NCI-H146 (cell line): ENCODE data around the gene KCTD6.

ENCODE experiments used
- DNase-seq: peaks from one replicate; lab custom pipeline; 2025; lab: John Stamatoyannopoulos, UW

KCTD6 gene

DNA sequence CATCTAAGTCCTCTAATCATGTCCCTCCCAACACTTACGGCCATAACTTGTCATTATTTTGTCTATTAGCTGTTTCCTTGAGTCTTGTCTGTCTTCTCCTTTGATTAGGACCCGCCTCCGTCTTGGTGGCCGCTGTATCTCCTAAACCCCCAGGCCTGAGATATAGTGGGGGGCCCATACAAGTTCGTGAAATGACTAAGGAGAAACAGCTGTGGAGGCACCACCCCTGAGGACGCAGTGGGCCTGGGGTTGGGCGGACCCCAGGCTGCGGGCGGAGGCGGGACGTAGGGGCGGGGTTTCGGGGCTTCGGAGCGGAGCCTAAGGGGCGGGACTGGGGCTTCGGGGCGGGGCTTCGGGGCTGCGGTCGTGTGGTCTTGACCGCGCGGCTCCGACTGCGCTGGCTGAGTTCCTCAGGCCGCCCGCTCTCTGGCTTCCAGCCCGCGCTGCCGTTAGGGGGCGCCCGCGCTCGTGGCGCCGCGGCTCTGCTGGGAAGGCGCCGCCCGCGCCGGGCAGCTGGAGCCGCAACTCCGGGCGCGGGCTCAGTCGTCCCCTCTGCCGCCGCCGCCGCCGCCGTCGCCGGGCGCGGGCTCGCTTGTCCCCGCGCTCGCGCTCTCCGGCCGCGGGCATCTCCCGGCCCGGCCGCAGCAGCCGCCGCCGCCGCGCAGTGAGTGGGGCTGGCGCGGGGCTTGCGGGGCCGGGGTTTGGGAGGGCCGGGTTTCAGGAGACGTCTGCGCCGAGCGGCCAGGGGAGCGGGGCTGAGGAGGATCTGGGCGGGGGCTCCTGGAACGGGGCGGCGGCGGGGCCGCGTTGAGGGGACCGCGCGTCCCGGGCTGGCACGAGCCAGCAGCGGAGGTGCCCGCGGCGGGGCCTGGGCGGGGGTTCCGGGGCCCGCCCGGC is at the start of gene KCTD6:
Gene KCTD6 (plus strand): TSS at position 591 of the 897 bp plus-strand sequence. CDS start 6,660 bp downstream, outside the sequence.
- peak; percentile 86 for DNase-seq

DNA sequence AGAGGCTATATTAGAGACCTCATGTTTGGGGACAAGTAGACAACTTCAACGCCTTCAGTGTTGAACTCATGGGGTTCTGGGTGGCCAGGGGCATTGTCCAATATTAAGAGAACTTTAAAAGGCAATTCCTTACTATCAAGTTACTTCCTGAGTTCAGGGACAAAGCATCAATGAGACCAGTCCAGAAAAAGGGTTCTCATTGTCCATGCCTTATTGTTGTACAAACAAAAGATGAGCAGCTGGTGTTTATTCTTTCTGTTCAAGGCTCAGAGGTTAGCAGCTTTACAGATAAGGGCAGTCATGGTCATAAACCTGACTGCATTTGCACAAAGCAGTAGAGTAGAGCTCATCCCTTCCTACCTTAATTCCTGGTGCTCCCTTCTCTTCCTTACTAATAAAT is 39.7 kb upstream of the KCTD6 start:
- peak; percentile 88 for DNase-seq

DNA sequence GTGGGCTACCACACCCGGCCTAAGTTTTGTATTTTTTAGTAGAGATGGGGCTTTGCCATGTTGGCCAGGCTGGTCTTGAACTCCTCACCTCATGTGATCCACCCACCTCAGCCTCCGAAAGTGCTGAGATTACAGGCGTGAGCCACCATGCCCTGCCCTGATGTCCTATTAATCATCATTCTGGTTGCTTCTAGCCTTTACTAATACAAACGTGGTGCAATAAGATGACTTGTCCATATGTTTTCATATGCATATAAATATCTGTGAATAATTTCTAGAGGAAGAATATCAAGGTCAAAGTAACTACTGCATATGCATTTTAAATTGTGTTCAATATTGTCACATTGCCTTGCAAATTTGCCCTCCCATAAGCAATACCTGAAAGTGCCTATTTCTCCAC is 32.7 kb upstream of the KCTD6 start:
- no peak for DNase-seq

DNA sequence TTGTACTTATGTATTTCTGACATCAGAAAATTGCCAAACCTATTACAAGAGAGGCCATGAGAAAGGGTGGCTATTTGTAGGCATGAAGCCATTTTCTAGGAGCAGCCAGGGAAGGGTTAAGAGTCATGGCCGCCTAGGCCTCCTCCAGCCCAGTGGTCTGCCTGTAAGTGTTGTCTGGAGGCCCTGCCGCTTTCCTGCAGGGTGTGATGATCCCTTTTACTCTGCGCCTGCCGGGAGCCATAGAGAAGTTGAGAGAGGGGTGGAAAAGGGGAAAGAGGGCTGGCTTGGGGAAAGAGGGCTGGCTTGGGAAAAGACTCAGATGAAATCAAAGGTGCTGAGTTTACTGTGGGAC is 29.1 kb upstream of the KCTD6 start:
- no peak for DNase-seq

DNA sequence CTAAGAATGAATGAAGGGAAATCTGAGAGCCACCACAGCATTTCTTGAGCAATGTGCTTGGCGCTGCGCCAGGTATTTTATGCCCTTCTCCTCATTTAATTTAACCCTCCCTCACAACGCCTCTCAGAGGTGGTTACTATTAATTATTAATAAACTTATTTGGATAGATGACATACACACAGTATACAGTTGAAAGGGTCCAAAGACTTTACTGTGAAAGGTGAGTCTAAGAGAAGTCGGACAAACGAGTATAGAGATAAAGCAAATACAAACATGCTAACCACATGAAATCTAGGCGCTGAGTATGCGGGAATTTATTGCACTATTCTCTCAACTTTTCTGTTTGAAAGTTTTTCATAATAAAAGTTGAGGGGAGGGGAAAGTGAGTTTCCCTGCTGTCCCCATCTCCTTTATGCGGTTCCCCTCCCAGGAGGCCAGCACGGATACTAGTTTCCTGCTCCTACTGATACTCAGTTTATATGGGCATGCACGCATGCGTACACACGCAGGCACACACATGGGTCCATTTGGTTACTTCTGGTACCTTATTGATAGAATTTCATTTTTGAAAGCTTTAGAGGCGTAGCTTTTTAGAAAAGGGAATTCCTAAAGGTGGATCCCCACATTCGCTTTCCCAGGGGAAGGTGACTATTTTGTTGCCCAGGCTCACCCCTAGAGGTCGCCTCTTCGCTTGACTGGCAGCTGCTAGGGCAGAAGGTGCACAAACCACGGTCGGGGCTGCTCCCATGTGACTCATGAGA is 28.5 kb upstream of the KCTD6 start:
- peak; percentile 75 for DNase-seq

DNA sequence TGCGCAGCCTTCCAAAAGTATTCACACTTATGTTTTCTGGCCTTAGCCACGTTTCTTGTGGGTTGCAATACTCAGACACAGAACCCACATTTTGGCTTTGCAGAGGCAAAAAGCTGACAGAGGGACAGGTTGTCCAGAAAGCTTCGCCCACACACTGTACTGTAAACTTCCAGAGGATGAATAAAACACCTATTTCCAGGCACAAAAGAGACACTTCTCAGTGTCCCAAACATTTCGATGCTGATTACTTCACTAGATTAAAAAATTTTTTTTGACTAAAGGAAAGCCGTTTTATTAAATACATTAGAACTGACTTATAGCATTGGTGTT is 28.0 kb upstream of the KCTD6 start:
- no peak for DNase-seq

DNA sequence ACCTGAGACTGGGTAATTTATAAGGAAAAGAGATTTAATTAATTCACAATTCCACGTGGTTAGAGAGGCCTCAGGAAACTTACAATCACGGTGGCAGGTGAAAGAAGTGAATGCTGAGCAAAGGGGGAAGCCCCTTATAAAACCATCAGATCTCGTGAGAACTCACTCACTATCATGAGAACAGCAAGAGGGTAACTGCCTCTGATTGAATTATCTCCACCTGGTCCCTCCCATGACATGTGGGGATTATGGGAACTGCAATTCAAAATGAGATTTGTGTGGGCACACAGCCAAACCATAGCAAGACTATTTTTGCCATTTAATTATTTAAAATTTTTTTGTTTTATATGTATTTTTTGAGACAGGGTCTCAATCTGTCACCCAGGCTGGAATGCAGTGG is 27.0 kb upstream of the KCTD6 start:
- DNase-seq = no peak

DNA sequence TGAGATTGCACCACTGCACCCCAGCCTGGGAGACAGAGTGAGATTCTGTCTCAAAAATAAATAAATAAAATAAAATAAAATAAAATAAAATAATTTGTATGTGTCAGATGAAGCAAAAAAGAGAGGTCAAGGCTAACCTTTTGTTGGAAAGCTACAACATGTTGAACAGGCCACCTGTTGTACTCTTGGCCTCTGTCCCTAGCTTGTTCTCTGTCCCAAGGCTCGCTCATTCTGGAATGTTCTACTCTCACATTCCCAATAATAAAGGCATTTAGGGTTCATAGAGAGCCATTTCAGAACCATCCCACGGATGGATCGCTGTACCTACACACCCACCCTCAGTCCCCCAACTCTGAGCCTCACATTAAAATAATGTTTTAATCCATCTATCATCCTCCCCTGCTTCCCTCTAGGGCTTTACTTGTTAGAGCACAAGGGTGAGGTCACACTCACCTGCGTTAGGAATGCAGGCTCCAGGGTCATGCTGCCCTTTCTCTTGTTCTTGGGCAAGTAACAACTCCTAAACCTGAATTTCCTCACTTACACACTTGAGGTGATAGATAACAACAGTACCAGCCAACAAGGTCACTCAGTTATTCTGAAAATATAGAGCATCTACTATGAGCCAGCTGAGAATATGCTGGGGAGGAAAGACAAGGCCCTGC is 24.9 kb upstream of the KCTD6 start:
- DNase-seq = no peak

DNA sequence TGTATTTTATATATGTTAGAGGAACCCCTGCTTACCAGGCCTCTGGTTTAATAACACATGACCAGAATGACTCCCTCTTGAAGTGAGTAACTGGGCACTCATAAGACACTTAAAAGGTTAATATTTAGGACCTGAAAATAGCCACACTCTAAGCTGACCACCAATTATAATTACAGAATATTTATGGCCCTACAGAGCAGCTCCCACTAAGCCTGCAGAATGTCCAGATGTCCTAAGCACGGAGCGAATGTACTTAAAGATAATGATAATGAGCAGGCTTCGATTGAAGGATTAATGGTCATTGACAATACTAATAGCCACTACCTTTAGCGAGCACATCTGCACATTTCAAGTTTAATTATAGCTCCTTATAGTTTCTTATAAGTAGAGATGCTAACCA is 22.8 kb upstream of the KCTD6 start:
- DNase-seq = no peak

DNA sequence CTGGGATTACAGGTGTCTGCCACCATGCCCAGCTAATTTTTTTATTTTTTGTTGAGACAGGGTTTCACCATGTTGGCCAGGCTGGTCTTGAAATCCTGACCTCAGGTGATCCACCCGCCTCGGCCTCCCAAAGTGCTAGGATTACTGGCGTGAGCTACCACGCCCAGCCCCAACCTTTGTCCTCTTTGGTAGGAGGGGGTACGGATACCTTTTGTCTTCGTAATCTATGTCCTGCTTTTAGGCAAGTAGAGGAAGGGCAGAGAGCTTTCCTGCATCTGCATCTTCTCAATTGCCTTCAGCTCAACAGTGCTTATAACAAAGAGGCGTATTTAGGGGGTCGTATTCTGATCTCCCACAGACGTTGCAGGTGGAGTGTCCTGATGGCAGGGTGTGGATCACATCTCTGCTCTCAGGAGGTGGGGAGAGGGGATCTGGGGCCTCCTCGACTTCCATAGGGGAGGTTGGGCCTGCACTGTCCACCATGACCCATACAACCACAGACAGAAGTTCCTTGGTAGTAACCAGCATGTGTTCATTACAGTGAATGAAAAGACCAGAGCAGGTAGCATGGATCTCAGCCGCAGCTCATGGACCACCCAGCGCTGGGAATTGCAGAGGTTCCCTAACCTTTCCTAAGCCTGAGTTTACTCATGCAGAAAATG is 21.4 kb upstream of the KCTD6 start:
- DNase-seq = no peak

DNA sequence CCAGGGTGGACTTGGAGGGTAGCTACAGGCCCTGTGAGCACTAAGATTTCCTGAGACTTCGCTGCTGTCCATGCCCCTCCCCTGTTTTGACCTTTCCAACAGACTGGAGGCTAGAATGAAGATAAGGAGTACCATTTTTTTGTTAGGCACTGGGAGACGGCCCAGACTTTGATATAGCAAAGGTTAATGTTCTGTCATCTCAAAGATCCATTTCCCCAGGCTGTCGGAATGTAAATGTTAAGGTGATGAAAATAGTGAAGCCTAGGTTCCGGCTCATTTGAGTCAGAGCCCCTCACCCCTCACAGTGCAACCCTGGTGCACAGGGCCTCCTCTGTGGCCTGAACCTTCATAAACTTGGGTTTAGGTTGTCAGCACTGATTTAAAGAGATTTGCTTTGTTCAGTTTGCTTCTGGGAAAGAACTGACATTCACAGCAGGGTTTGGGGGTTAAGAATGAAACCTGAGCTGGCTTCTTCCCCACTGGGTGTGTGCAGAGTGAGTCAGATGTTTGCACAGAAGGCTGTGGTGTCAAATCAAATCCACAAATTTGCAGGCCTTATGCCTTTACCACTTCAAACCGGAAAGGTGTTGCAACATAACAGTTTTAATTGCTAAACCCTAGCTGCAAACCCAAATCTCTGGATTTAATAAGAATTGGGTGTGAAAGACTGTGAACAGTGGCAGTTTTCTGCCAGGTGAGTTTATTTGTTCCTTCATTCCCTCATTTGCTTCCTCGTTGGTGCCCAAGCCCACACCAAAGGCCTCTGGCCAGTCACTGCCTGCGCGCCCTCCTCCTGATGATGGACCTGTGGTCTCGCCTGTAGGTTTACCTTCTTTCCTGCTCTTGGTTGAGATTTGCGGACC is 20.6 kb upstream of the KCTD6 start:
- peak; percentile 92 for DNase-seq

DNA sequence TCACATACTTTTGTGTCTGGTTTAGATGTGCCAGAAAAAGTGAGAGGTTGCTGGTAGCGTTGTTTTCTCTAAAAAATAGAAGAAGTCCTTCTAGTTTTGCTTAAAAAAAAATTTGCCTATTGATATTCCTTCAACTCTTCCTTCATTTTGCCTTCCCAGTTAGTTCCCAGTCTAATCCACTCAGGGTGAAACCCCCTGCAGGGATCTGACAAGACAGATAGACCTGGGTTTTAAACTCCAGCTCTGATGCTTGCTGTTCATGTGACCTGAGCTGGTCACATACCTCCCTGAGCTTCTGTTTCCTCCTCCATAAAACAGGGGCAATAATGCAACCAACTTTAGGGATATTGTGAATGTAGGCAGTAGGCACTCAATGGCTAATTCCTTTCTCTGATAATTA is 18.6 kb upstream of the KCTD6 start:
- no peak for DNase-seq

DNA sequence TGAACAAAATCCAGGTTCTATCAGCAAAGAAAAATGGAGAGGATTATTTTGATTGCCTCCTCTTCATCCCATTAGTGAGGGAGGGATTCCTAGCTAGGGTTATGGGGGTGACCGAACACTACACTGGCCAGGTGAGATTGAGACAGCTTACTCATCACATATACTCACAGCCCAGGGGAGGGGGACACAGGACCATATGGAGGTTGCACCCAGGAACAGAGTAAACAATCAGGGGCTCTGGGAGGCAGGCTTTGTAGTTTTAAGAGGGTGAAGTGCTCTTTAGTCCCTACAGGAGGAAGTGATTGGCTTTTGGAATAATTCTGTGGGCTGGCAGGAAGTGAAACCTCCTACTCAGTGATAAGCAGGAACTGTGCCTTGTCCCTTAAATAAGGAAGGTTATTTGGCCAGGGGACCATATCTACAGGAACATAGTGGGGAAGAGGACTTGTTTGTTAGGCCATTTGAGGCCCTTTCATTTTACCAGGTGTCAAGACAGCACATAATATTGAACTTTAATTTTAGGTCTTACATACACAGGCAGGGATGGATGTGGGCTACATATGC is 17.5 kb upstream of the KCTD6 start:
- no peak for DNase-seq

DNA sequence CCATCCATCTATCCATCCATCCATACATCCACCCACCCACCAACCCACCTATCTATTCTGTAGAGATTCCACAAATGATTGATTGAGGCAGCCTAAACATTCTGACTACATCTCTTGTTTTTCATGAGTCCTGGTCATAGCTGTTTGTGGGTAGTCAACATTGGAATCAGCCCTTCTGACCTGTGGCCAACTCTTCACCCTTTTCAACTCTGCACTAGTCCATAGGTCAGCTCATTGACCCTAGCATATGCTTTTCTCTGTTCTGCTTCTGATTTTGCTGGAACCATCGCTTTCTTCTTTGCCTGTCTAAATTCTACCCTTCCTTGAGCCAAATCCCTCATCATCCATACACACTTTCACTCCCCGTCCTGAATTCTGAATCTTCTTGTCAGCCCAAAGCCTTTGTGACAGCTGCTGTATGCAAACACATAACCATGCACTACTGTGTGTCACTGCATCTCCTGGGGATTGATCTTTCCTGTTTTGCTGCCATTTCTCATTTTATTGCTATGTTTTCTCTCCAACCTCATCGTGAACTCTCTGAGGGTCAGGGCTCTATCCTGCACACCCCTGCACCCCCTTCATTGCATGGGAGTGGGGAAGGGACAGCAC is 16.8 kb upstream of the KCTD6 start:
- DNase-seq = no peak

DNA sequence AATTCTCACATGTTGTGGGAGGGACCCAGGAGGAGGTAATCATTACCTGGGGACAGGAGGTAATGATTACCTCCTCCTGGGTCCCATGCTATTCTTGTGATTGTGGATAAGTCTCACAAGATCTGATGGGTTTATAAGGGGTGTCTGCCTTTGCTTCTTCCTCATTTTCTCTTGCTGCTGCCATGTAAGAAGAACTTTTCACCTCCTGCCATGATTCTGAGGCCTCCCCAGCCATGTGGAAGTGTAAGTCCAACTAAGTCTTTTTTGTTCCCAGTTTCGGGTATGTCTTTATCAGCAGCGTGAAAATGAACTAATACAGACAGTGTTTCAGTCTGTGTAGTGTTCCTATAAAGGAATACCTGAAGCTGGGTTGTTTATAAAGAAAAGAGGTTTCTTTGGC is 13.1 kb upstream of the KCTD6 start:
- DNase-seq = no peak

DNA sequence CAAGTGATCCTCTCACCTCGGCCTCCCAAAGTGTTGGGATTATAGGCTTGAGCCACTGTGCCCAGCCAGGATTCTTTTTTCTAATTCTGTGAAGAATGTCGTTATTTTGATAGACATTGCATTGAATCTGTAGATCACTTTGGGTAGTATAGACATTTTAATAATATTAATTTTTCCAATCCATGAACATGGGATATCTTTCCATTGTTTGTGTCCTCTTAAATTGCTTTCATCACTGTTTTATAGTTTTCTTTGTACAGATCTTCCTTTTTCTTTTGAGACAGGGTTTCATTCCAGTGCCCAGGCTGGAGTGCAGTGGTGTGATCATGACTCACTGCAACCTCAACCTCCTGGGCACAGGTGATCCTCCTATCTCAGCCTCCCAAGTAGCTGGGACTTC is 11.6 kb upstream of the KCTD6 start:
- no peak for DNase-seq

DNA sequence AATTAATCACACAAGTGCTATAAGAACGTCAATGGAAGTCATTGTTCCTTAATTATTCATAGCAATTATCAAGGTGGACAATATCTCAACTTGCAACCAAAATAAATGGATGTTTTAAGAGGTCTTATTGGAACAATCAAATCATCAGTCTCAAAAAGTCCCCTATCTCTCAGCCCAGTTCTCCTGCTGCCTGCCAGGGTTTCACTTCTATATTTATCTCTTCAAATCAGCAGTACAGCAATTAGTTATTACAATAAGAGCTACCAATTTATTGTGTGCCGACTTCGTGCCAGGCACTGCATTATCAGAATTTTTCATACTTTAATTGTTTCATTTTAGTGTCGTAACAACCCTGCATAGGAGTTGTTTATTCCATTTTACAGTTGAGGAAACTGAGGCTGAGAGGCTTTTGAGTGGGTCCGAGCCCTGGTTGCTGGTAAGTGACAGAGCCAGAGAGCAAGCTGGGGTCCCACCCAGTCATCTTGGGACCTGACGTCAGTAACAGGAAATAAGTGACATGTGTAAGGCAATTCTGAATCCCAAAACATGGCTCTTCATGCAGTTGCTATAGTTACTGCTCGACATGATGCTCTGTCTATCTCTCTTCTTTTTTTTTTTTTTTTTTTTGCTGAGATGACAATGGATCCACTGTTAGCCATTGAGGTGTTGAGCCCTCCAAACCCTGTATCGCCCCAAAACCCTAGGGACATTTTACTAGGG is 8.8 kb upstream of the KCTD6 start:
- DNase-seq = no peak

DNA sequence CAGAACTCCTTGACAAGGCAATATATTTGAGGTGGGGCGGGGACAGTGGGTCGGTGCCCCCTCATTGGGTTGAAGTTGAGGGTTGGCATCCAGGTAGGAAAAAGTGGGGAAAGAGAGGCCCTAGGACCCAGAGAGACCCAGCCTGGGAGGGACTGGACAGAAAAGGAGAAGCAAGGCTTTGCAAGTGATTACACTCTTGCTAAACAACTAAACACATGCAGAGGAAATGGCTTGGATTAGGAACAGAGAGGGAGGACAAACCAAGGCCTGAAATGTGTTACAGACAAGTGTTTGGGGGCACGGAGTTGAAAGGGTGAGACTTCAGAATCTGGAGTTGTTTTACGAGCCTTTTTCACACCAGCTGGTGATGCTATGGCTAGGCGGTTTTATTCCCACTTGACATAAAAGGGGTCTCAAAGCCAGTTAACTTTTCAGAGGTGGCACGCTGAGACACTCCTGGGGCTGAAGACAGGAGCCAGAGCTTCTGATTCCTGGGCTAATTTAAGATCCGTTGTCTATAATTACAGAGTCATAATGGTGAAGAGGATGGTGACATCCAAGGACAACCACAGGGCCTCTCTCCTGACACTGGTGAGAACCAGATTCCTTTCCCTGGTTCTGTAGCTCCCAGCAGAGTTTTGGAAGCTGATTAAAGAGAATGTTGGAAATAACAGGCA is 7.7 kb upstream of the KCTD6 start:
- no peak for DNase-seq

DNA sequence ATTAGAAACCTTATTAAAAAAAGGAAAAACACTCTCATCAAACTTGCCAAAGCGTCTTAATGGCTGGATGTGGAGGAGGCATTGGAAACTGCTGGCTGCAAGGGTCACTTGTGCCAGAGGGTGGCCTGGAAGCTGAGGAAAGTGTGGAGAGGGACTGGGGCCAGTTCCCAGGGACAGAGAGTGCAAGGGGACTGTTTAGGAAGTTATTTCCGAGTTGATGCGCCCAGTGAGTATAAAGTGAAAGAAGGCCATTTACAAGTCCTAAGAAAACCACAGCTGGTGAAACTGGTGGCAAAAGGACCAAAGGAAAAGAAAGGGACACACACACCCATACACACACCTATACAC is 7.2 kb upstream of the KCTD6 start:
- DNase-seq = no peak
